IgD-negative memory B cell (primary cell): ENCODE results near the gene EZH1. TPM values are rescaled to one million over a fixed set of nuclear protein-coding genes. Genes with fewer than 3 reads are reported as not detected.

Source experiments
- H3K27ac Mint-ChIP-seq, 3 donors: one replicate each; pipeline ENCODE4 v1.8.0; 2020 to 2022; ENCODE audit warnings: mild to moderate bottlenecking in 3 of 3, mixed read lengths in 3 of 3, moderate library complexity in 1 of 3
- H3K27me3 Mint-ChIP-seq: one replicate; pipeline ENCODE4 v1.8.0; 2021; ENCODE audit warnings: mixed read lengths
- H3K36me3 Mint-ChIP-seq: one replicate; pipeline ENCODE4 v1.8.0; 2020; ENCODE audit warnings: mild to moderate bottlenecking, mixed read lengths
- H3K4me1 Mint-ChIP-seq, 3 donors: one replicate each; pipeline ENCODE4 v1.8.0; 2020 to 2022; ENCODE audit warnings: mixed read lengths in 3 of 3, mild to moderate bottlenecking in 1 of 3
- H3K4me3 Mint-ChIP-seq, 4 donors: one replicate each; pipeline ENCODE4 v1.8.0; 2020 to 2022; ENCODE audit warnings: mild to moderate bottlenecking in 4 of 4, mixed read lengths in 4 of 4, moderate library complexity in 3 of 4
- H3K9me3 Mint-ChIP-seq, 3 donors: one replicate each; pipeline ENCODE4 v1.8.0; 2020 to 2021; ENCODE audit warnings: mixed read lengths in 3 of 3, mild to moderate bottlenecking in 1 of 3
- polyA plus RNA-seq: library from polyadenylated mRNA; unstranded; fragments of 300-500 nt; fragmentation: Illumina TruSeq; gene quantifications from one replicate; pipeline ENCODE4 v1.2.3, GENCODE V29; 2021

Gene EZH1
- polyA plus RNA-seq, 1 donor from 2014 or later = 37.4 TPM

DNA sequence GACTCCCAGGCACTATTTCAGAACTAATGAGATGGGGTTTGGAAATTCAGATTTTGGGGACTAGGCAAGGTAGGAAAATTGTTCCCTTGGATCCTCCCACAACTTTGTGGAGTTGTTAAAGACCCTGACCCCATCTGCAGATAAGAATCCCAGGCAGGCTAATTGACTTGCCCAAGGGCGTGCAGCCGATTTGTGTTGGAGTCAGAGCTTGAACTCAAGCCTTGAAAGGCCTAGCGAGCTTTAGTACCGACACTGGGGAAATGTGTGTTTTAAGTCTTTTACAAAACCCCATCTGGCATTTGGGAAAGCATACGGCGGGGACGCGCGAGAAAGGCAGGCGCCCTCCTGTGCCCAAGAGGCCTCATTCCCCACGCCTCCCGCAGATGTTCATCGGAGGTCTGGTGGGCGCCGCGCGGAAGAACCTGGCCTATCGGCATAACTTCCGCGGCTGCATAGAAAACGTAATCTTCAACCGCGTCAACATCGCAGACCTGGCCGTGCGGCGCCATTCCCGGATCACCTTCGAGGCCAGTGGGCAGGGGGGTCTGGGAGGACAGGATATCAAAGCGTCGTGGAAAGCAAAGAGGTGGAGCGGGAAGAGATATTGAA, 58.2 kb downstream of the EZH1 start:
- peak overlapping the region in 1 of 3 donors; percentile 16 for H3K27ac Mint-ChIP-seq
- H3K36me3 Mint-ChIP-seq = peaks cover under 1% of the 10 kb centered on the region
- peaks cover 6 to 15% (median 15%) of the 10 kb centered on the region in 3 donors for H3K4me1 Mint-ChIP-seq
- no peaks in the 10 kb centered on the region for H3K9me3 Mint-ChIP-seq
- H3K4me3 Mint-ChIP-seq = no peak overlapping the region
- H3K27me3 Mint-ChIP-seq = peaks cover 11% of the 10 kb centered on the region

DNA sequence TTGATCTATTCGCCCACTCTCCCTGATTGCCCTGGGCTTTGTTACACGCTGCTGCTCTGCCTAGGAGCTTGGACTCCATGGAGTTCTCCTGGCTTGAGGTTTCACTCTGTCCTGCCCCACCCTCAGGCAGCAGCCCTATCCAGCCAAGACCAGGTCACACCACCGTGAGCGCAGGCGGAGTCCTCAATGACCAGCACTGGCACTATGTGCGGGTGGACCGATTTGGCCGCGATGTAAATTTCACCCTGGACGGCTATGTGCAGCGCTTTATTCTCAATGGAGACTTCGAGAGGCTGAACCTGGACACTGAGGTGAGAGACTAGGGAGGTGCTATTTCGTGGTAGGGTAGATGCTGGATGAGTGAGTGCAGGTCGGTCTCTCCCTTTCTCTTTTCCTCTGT, 59.0 kb downstream of the EZH1 start:
- Mint-ChIP-seq H3K27me3 (peaks cover 14% of the 10 kb centered on the region), H3K4me3 (peak overlapping the region in 2 of 4 donors; percentile 21 to 27), H3K36me3 (no peaks in the 10 kb centered on the region), H3K4me1 (peaks cover 10 to 20% (median 19%) of the 10 kb centered on the region in 3 donors), H3K27ac (peak overlapping the region in 1 of 3 donors; percentile 77), H3K9me3 (no peaks in the 10 kb centered on the region)

DNA sequence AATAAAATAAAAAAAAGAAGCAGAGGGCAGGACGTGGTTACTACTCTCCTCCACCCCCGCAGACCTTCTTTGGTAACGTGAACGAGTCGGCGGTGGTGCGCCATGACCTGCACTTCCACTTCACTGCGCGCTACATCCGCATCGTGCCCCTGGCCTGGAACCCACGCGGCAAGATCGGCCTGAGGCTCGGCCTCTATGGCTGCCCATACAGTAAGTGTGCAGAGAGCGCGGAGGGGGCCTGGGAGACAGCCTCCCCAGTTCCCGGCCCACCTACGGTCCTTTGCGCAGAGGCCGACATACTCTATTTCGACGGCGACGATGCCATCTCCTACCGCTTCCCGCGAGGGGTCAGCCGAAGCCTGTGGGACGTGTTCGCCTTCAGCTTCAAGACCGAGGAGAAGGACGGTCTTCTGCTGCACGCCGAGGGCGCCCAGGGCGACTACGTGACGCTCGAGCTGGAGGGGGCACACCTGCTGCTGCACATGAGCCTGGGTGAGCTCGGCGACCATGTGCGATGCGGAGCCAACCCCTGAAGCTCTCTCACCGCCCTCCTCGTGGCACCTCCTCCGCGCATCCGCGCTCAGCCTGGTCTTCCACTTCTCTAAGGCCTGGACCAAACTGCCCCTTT, 59.8 kb downstream of the EZH1 start:
- Mint-ChIP-seq H3K27ac (peak overlapping the region in 2 of 3 donors; percentile 31 to 77), H3K9me3 (no peaks in the 10 kb centered on the region), H3K4me3 (peak overlapping the region in 2 of 4 donors; percentile 27 to 32), H3K4me1 (peaks cover 14 to 25% (median 22%) of the 10 kb centered on the region in 3 donors), H3K36me3 (no peaks in the 10 kb centered on the region), H3K27me3 (peaks cover 16% of the 10 kb centered on the region)

DNA sequence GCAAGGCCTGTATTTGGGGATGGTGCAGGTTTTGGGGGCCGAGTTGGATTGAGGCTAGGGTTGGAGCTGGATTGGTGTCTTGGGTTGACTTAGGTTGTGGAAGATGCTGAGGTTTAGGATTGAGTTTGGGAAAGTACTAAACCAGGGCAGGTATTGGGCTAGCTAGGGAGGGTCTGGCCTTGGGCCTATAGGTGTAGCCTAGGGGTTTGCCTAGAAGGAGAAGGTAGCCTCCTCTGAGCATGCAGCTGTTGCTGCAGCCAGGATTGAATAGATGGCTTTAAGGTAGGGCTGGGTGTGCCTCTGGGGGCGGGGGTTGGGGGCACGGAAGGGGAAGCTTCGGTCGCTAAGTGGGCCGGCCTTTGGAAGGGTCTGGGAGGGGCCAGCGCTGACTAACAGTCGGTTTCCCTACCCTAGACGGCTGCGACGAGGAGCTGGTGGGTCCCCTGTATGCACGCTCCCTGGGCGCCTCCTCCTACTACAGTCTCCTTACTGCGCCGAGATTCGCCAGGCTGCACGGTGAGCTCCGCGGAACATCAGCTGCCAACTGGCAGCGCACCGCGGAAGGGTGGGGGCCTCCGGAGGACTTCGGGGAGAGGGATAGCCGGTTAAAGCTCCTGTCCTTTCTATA, 61.3 kb downstream of the EZH1 start:
- H3K9me3 Mint-ChIP-seq = no peaks in the 10 kb centered on the region
- peaks cover 22 to 30% (median 26%) of the 10 kb centered on the region in 3 donors for H3K4me1 Mint-ChIP-seq
- peak overlapping the region in 3 of 4 donors; percentile 30 to 73 (median 52) for H3K4me3 Mint-ChIP-seq
- peaks cover 16% of the 10 kb centered on the region for H3K27me3 Mint-ChIP-seq
- H3K27ac Mint-ChIP-seq = peak overlapping the region in 1 of 3 donors; percentile 71
- H3K36me3 Mint-ChIP-seq = no peaks in the 10 kb centered on the region

DNA sequence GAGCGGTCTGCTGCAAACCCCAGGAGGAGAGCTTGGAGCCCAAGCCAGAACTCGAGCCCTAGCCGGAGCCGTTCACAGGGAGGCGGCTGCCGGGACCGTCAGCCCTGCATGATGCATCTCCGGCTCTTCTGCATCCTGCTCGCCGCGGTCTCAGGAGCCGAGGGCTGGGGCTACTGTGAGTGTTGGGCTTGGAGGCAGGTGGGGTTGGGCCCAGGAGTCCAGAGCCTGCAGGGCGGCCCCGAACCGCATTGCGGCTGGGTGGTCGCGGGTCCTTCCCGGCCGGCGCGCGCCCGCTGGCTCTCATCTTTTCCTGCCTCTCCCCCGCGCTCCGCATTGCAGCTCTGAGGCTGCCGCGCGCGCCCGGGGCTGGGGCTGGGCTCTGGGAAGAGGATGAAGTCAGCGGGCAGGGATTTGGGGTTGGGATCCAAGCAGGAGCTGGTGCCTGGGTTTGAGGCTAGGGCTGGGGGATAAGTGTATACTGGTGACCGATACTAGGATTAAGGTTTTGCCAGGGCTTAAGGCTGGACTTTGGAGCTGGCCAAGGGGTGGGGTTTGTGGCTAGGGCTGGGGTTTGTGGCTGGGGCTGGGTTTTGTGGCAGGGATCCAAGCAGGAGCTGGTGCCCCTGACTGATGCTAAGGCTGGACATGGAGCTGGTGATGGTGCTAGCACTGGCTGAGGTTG, 62.0 kb downstream of the EZH1 start:
- Mint-ChIP-seq H3K27me3 (peaks cover 16% of the 10 kb centered on the region), H3K4me3 (peak overlapping the region; percentile 72 to 91 (median 84)), H3K27ac (peak overlapping the region in 1 of 3 donors; percentile 83), H3K9me3 (no peaks in the 10 kb centered on the region), H3K36me3 (no peaks in the 10 kb centered on the region), H3K4me1 (peaks cover 25 to 33% (median 29%) of the 10 kb centered on the region in 3 donors)

DNA sequence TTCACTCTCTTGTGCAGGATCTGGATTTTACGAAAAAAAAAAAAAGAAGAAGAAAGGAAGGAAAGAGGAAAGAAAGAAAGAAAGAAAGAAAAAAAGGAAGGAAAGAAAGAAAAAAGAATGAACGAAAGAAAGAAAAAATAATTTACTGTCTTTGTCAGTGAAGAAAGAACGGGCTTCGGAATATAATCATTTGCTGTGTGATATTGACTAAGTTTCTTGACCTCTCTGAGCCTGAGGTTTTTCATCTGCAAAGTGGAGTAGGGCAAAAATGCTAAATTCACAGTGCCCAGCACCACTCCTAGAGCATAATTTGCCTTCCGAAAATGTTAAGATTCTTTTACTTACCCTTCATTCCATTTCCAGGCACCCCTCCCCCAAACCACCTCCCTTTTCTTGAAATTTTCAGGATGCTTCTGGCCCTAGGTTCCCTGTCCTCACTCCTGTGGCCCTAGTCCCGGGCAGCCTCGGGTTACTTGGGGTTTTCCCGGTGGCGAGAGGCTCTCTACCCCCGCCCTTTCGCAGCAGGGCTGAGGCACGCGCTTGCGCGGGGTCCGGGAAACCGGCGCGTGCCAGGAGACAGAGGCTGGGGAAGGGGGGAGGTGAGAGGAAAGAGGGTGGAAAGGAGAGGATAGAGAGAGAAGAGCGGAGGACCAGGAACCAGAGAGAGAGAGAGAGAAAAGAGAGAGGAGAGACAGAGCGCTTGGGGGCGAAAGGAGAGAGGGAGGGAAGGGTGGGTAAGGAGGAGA, 62.7 kb downstream of the EZH1 start, which contains the start of gene CNTNAP1:
Gene CNTNAP1, plus strand, starts transcription at position 556 of the 746 bp plus-strand sequence. CDS start 299 bp downstream, outside the sequence.
- peaks cover 26 to 35% (median 34%) of the 10 kb centered on the region in 3 donors for H3K4me1 Mint-ChIP-seq
- no peaks in the 10 kb centered on the region for H3K36me3 Mint-ChIP-seq
- H3K27me3 Mint-ChIP-seq = peaks cover 16% of the 10 kb centered on the region
- no peaks in the 10 kb centered on the region for H3K9me3 Mint-ChIP-seq
- H3K27ac Mint-ChIP-seq = peak within 1 kb of the TSS; percentile 83 to 89 (median 84)
- H3K4me3 Mint-ChIP-seq = peak within 1 kb of the TSS; percentile 72 to 91 (median 84)

DNA sequence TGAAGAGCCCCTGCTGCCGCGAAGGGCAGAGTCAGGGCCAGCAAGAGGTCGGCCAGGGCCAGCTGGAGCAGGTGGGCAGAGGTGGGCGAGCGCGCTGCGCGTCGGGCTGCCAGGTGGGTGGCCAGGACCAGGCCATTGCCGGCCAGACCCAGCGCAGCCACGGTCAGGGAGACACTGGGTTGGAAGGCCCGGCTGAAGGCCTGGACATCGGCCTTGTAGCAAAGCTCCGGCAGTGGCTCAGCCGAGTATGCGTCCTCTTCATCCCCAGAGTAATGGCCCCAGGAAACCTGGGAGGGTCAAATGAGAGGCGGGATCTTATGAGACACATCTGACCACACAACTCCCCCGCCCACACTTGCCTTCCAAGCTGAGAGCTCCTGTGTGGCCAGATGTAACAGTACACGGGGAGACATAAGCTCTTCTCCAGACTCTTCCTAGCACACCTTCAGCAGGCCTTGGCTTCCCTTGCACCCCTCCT, 64.5 kb downstream of the EZH1 start:
- Mint-ChIP-seq H3K27me3 (peaks cover 21% of the 10 kb centered on the region), H3K27ac (peak overlapping the region; percentile 6 to 83 (median 47)), H3K4me3 (peak overlapping the region; percentile 72 to 82 (median 76)), H3K36me3 (no peaks in the 10 kb centered on the region), H3K9me3 (no peaks in the 10 kb centered on the region), H3K4me1 (peaks cover 29 to 37% (median 33%) of the 10 kb centered on the region in 3 donors)

DNA sequence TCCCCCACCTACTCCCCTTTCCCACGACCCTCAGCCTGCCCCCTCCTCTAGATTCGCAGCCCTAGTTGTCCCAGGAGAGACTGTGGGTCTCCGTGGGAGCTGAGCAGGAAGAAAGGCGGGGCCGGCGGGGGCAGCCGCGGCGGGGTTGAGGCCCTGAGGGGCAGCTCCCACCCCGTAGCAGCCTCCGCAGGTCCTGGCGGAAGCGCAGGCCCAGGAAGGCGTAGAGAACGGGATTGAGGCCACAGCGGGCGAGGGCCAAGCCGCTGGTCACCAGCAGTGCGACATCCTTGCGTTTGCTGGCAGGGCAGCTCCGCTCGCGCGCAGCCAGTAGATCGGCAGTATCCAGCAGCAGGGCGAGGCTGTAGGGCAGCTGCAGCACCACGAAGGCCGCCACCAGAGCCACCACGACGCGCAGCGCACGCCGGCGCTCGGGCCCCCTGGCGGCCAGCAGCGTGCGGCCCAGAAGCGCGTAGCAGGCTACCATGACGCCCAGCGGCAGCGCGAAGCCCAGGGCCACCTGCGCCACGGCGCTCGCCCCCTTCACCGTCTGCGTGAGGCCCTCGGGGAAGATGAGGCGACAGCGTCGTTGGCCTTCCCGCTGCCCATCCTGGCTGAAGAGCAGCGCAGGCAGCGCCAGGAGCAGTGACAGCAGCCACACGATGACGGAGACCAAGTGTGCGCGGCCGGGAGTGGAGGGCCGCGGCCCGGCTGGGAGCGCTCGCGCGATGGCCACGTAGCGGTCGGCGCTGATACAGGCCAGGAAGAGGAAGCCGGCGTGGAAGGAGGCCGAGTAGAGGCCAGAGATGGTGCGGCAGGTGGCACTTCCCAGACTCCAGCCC, 65.1 kb downstream of the EZH1 start:
- Mint-ChIP-seq H3K4me3 (peak overlapping the region; percentile 72 to 96 (median 90)), H3K4me1 (peaks cover 30 to 41% (median 34%) of the 10 kb centered on the region in 3 donors), H3K9me3 (no peaks in the 10 kb centered on the region), H3K36me3 (no peaks in the 10 kb centered on the region), H3K27me3 (peaks cover 23% of the 10 kb centered on the region), H3K27ac (peak overlapping the region; percentile 82 to 94 (median 93))

DNA sequence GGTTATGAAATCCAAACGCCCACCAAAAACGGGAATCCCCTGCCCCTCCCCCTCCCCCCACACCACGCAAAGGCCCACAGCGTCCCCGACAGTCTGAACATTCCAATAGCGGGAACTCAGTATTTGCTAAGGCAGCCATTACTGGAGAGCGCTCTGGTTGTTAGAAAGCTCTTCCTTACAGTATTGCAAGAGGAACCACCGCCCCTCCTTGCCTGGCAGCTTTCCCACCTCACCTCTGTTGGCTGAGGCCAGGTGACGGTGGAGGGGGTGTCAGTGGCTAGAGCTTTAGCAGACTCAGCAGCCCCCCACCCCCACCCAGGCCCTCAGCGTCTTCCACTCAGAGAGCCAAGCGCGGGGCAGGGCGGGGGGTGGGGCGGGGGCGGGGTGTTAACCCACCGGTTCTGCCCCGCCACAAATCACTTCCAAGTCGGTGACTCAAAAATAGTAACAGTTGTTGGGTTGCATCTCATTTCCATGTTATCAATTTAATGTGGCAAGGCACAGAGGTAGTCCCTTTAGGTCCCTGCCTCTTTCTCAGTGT, 65.8 kb downstream of the EZH1 start:
- Mint-ChIP-seq H3K27ac (peak overlapping the region in 2 of 3 donors; percentile 93 to 96), H3K4me1 (peaks cover 37 to 44% (median 40%) of the 10 kb centered on the region in 3 donors), H3K4me3 (peak overlapping the region; percentile 85 to 97 (median 96)), H3K36me3 (no peaks in the 10 kb centered on the region), H3K27me3 (peaks cover 29% of the 10 kb centered on the region), H3K9me3 (no peaks in the 10 kb centered on the region)

DNA sequence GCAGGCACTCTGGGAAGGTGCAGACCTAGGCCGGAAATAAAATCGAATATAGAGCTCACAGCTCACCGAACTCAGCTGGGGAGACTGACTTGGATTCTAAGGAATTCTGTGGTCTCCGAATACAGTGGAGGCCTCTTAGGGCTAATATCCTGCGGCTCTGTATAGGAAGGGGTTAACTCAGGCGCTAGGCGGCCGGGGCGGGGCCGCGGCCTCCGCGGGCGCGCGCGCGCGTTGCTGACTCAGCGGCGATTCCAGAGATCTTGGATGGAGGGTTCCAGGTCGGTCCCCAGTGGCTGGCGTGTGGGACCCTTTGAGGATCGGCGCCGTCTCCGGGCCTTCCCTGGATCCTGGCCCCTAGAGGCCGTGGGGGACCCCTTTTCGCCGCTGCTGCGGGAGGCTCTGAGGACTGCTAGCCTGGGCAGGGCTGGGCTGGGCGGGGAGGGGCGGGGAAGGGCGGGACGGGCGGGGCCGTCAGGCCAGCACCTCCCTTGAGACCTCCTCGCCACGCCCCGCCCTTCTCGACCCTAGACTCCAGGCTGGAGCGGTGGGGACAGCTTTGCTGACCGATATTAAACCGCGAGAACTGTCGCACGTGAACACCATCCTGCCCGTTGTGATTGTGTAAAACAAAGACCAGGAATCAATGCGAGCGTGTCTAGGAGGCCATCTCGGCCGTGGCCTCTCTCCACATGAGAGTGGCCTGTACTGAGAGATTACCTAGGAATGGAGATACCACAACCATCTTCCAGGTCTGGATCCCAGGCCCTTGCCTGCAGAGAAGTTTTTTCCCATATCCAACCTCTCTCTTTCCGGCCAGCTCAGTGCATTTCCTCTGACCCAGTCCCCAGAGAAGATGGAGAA, 66.7 kb downstream of the EZH1 start:
- H3K27ac Mint-ChIP-seq = peak overlapping the region; percentile 84 to 96 (median 93)
- H3K36me3 Mint-ChIP-seq = no peaks in the 10 kb centered on the region
- H3K27me3 Mint-ChIP-seq = peaks cover 29% of the 10 kb centered on the region
- peak overlapping the region; percentile 85 to 97 (median 96) for H3K4me3 Mint-ChIP-seq
- no peaks in the 10 kb centered on the region for H3K9me3 Mint-ChIP-seq
- H3K4me1 Mint-ChIP-seq = peaks cover 37 to 41% (median 38%) of the 10 kb centered on the region in 3 donors

DNA sequence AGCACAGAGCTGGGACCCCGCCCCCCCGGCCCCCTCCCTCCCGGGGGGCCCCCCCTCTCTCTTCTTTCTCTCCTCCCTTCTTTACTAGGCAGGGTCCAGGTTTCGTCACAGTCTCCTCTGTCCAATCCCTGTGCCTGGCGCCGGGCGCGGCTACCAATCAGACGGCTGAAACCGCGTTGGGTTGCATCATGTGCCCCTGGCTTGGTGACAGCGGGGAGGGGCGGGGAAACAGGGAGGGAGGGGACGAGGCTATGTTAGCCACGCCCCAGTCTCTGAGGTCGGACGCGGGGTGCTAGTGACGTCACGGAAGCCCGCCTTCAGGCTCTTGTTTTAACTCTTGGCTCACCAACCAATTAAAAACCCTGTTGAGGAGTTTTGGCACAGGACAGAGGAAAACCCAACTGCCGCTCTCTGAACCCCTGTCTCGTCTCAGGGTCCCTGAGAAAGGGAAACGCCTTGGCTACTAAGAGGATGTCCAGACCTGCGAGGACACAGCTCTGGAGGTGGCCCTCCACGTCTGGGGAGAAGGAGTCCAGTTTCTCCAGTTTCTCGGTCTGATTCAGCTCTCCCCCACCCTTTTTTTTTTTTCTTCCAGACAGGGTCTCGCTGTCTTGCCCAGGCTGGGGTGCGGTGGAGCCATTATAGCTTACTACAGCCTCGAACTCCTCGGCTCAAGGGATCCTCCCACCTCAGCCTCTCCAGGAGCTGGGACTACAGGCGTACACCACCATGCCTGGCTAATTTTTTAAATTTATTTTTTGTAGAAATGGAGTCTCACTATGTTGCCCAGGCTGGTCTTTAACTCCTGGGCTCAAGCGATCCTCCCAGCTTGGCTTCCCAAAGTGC, 67.6 kb downstream of the EZH1 start:
- peak overlapping the region; percentile 78 to 96 (median 93) for H3K27ac Mint-ChIP-seq
- no peaks in the 10 kb centered on the region for H3K9me3 Mint-ChIP-seq
- H3K27me3 Mint-ChIP-seq = peaks cover 25% of the 10 kb centered on the region
- peaks cover 33 to 36% (median 36%) of the 10 kb centered on the region in 3 donors for H3K4me1 Mint-ChIP-seq
- peak overlapping the region; percentile 85 to 97 (median 96) for H3K4me3 Mint-ChIP-seq
- H3K36me3 Mint-ChIP-seq = no peaks in the 10 kb centered on the region
